Measurements from ENCODE around the gene SUPT4H1. TPM values are rescaled to one million over a fixed set of nuclear protein-coding genes. Genes with fewer than 3 reads are reported as not detected.

SUPT4H1 gene
- total and polyA plus RNA-seq, 9 of the 15 experiments (the other 6 are each of a cell fraction or from before 2014, with no cell fraction given) = 62.1 to 320 (median 117) TPM

- TF ChIP-seq SIRT6 (IDR thresholded peaks at IDR 0.05; ENCODE audit: low read depth, low read length) (peak; percentile 98), GTF2E2 (tag; IDR thresholded peaks at IDR 0.05) (peak; percentile 30; the same call in 1 of the 2 replicates), MCM3 (IDR thresholded peaks at IDR 0.05) (no peak), GTF3C2 (IDR thresholded peaks at IDR 0.05; ENCODE audit: borderline replicate concordance, extremely low read depth, insufficient read length) (no peak), ETV6 (IDR thresholded peaks at IDR 0.05; ENCODE audit: borderline replicate concordance in 1 of 2, low read depth in 2 of 2, low read length in 1 of 2) (peak in 1 of 2 experiments; percentile 52; a peak in 1 of 4 replicates), ETV6 (CRISPR knock-in tag; IDR thresholded peaks at IDR 0.05; ENCODE audit: borderline replicate concordance) (no peak; the same call in 1 of the 2 replicates), HNRNPUL1 (IDR thresholded peaks at IDR 0.05; ENCODE audit: low read length) (peak; percentile 33), GTF2A2 (tag; IDR thresholded peaks at IDR 0.05) (no peak), KAT8 (IDR thresholded peaks at IDR 0.05; ENCODE audit: low read depth) (no peak), ZNF282 (CRISPR knock-in tag; IDR thresholded peaks at IDR 0.05) (no peak), ARNT (IDR thresholded peaks at IDR 0.05) (peak; percentile 38 to 48; a peak in 1 of 4 replicates), ZNF263 (CRISPR knock-in tag; IDR thresholded peaks at IDR 0.05; ENCODE audit: borderline replicate concordance) (no peak; the same call in 1 of the 2 replicates), MEF2A (IDR thresholded peaks at IDR 0.05; ENCODE audit: control insufficient read depth, low read depth, low read length) (no peak), CHD4 (IDR thresholded peaks at IDR 0.05; ENCODE audit: insufficient read depth, insufficient replicate concordance, low read depth, low read length, poor library complexity, severe bottlenecking) (no peak), HDGF (IDR thresholded peaks at IDR 0.05) (peak; percentile 84), MTA3 (IDR thresholded peaks at IDR 0.05; ENCODE audit: borderline replicate concordance) (0 out of 2 replicates have a peak, but pooled peaks have one; percentile 43), RAD21 (CRISPR knock-in tag; conservative IDR thresholded peaks at IDR 0.05 in 1 of 2, IDR thresholded peaks at IDR 0.05 in 1 of 2) (no peak), POLR3A (IDR thresholded peaks at IDR 0.05; ENCODE audit: borderline replicate concordance, extremely low read depth, insufficient read depth, insufficient read length) (no peak), MLLT1 (IDR thresholded peaks at IDR 0.05) (peak; percentile 90 to 97), HINFP (tag; conservative IDR thresholded peaks at IDR 0.05; ENCODE audit: low read depth) (no peak), SNAPC5 (CRISPR knock-in tag; IDR thresholded peaks at IDR 0.05) (no peak)
Measured at GRCh38 chr17:58328195-58329034, 23.6 kb downstream of the SUPT4H1 start, which contains the start of gene TSPOAP1 (continued).
